K562 (cell line): Measurements from ENCODE around the gene NRXN3. TPM values are rescaled to one million over a fixed set of nuclear protein-coding genes. Genes with fewer than 3 reads are reported as not detected.

Experiments used
- ATF7 ChIP-seq: fragments of 450-650 bp; IDR thresholded peaks from 2 replicates; pipeline ENCODE4 v1.7.1; 2014; ENCODE audit warnings: mild to moderate bottlenecking, moderate library complexity
- C11orf30 ChIP-seq: fragments of 450-650 bp; IDR thresholded peaks from 2 replicates; pipeline ENCODE4 v1.6.1; 2016; ENCODE audit warnings: low read depth, mild to moderate bottlenecking
- DDX20 ChIP-seq: fragments of 450-650 bp; IDR thresholded peaks from 2 replicates; pipeline ENCODE4 v1.6.1; 2016; ENCODE audit warnings: missing genetic modification characterization, low read depth, mild to moderate bottlenecking, missing compliant biosample characterization, moderate library complexity
- EP300 ChIP-seq: IDR thresholded peaks from 2 replicates; pipeline ENCODE4 v1.6.1; 2012; ENCODE audit warnings: low read length, improper control_type of control experiment
- HNRNPK ChIP-seq: fragments of 200-400 bp; formaldehyde crosslinking; IDR thresholded peaks from one replicate; pipeline ENCODE4 v1.6.1; 2018; ENCODE audit warnings: mild to moderate bottlenecking, low read depth, low read length; ENCODE audit not compliant: poor library complexity, severe bottlenecking
- SMARCA4 ChIP-seq: fragments of 450-650 bp; IDR thresholded peaks from 2 replicates; pipeline ENCODE4 v1.6.1; 2016
- SMARCC2 ChIP-seq: fragments of 450-650 bp; IDR thresholded peaks from 2 replicates; pipeline ENCODE4 v1.6.1; 2017; ENCODE audit warnings: antibody characterized with exemption, moderate library complexity, mild to moderate bottlenecking, low read depth
- TRIM24 ChIP-seq, 2 experiments: fragments of 450-650 bp; IDR thresholded peaks; 2 replicates each; pipeline ENCODE4 v1.6.1; 2016
- ZBTB8A ChIP-seq: fragments of 450-650 bp; IDR thresholded peaks from 2 replicates; pipeline ENCODE4 v1.6.1; 2018; ENCODE audit warnings: mild to moderate bottlenecking, moderate library complexity; ENCODE audit not compliant: partially characterized antibody
- ZNF124 ChIP-seq: sonication (generic); formaldehyde crosslinking; IDR thresholded peaks from 2 replicates; pipeline ENCODE4 v1.8.1; 2022; ENCODE audit warnings: missing genetic modification reagents
- ZNF175 ChIP-seq: fragments of 200-800 bp; sonication (Bioruptor generic); IDR thresholded peaks from 2 replicates; pipeline ENCODE4 v1.6.1; 2016; ENCODE audit warnings: low read depth, mild to moderate bottlenecking, missing genetic modification characterization, missing compliant biosample characterization
- ZNF589 ChIP-seq: fragments of 200-800 bp; sonication (Bioruptor generic); IDR thresholded peaks from 2 replicates; pipeline ENCODE4 v1.6.1; 2016; ENCODE audit warnings: low read depth, missing genetic modification characterization, missing compliant biosample characterization
- ZNF766 ChIP-seq: fragments of 200-800 bp; sonication (Bioruptor generic); conservative IDR thresholded peaks from 2 replicates; pipeline ENCODE4 v1.6.1; 2016; ENCODE audit warnings: missing genetic modification characterization, missing compliant biosample characterization
- ZSCAN32 ChIP-seq: fragments of 450-650 bp; formaldehyde crosslinking; IDR thresholded peaks from 2 replicates; pipeline ENCODE4 v1.4.0; 2020; ENCODE audit warnings: mild to moderate bottlenecking, moderate library complexity
- polyA plus RNA-seq, 8 experiments: library from polyadenylated mRNA; depleted of rRNA in 4 of 8; stranded (reverse) in 5 of 8; unstranded in 3 of 8; fragments of >200 nt; fragmentation: Nextera tagmentation in 2 of 8; fragmentation: Illumina TruSeq in 1 of 8; extraction: Ambion mirVana in 2 of 8; extraction: Trizol in 1 of 8; gene quantifications; 2 replicates each; pipeline versions ENCODE4 v1.2.1 to v1.2.3, GENCODE V29; 2011 to 2014; ENCODE audit warnings: inconsistent platforms in 1 of 8, missing spikeins in 1 of 8
- total RNA-seq, 7 experiments: library from RNA; depleted of rRNA in 6 of 7; stranded (reverse); fragments of >200 nt in 6 of 7; fragmentation: Illumina TruSeq in 2 of 7; extraction: Trizol in 2 of 7; gene quantifications; 2 replicates each; pipeline versions ENCODE4 v1.2.1 to v1.2.3, GENCODE V29; 2011 to 2021; ENCODE audit warnings: low replicate concordance in 1 of 7
- TF ChIP-seq, protein P1 (sequence below): fragments of 250-450 bp; sonication (Bioruptor Pico); IDR thresholded peaks from 2 replicates; pipeline ENCODE4 v1.4.0; 2020
- TF ChIP-seq, protein P2 (sequence below): fragments of 250-450 bp; sonication (Bioruptor Pico); IDR thresholded peaks from 2 replicates; pipeline ENCODE4 v1.5.0; 2022; ENCODE audit warnings: mild to moderate bottlenecking
- TF ChIP-seq, protein P3 (sequence below): IDR thresholded peaks from 3 replicates; pipeline ENCODE4 v1.6.1; 2011; ENCODE audit warnings: borderline replicate concordance, mild to moderate bottlenecking; ENCODE audit not compliant: insufficient read length, insufficient read depth

Gene NRXN3
- total and polyA plus RNA-seq, 9 of the 15 experiments (the other 6 are each of a cell fraction or from before 2014, with no cell fraction given): 0.09 TPM; not detected in 8

DNA sequence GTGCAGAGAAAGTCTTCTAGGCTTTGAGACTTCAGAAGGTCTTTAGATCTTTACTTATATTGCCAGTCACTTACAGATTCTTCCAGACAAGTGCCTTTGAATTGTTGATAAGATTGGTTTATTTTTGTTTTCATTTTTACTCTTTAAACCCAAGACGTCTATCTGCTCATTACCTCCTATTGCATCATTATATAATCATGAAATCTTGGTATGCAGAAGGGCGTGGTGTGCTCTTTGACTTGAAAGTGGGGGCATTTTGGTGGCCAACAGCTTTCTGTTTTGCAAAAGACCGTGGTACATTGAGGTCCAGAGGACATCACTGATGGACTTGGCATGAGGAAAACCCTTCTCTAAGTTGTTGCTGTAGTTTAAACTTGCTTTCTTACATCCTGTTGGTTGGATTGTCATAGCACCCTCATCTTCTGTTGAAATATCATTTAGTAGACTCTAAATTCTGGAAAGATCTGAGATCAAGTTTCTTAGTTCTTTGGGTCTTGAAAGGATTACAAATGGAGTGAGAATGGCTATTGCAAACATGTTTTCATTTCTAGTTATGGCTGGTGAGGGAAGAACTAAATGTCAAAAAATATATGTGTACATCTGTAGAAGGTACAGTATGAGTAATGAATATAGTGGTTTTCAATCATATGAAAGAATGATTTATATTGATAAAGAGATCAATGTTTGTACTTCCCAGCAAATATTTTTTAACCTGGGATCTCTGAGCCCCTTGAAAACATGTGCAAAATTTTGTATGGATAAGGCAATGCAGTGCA lies 441.8 kb downstream of the NRXN3 start (continued):
- TF ChIP-seq ATF7 (peak; percentile 63; the same call in 1 of the 2 replicates), ZNF175 (CRISPR knock-in tag) (peak; percentile 57; the same call in 1 of the 2 replicates), ZBTB8A (no peak), ZSCAN32 (peak; percentile 80; the same call in 1 of the 2 replicates), ZNF124 (CRISPR knock-in tag) (no peak), SMARCA4 (no peak), HNRNPK (no peak), C11orf30 (no peak), ZNF589 (peak; percentile 67; the same call in 1 of the 2 replicates), TRIM24 (IDR thresholded peaks at IDR 0.05) (peak; percentile 36 to 66; a peak in 2 of 4 replicates), DDX20 (tag) (peak; percentile 21; the same call in 1 of the 2 replicates), EP300 (peak; percentile 30; the same call in 1 of the 2 replicates), ZNF766 (peak; percentile 85), SMARCC2 (no peak)
- TF ChIP-seq, protein P1, sequence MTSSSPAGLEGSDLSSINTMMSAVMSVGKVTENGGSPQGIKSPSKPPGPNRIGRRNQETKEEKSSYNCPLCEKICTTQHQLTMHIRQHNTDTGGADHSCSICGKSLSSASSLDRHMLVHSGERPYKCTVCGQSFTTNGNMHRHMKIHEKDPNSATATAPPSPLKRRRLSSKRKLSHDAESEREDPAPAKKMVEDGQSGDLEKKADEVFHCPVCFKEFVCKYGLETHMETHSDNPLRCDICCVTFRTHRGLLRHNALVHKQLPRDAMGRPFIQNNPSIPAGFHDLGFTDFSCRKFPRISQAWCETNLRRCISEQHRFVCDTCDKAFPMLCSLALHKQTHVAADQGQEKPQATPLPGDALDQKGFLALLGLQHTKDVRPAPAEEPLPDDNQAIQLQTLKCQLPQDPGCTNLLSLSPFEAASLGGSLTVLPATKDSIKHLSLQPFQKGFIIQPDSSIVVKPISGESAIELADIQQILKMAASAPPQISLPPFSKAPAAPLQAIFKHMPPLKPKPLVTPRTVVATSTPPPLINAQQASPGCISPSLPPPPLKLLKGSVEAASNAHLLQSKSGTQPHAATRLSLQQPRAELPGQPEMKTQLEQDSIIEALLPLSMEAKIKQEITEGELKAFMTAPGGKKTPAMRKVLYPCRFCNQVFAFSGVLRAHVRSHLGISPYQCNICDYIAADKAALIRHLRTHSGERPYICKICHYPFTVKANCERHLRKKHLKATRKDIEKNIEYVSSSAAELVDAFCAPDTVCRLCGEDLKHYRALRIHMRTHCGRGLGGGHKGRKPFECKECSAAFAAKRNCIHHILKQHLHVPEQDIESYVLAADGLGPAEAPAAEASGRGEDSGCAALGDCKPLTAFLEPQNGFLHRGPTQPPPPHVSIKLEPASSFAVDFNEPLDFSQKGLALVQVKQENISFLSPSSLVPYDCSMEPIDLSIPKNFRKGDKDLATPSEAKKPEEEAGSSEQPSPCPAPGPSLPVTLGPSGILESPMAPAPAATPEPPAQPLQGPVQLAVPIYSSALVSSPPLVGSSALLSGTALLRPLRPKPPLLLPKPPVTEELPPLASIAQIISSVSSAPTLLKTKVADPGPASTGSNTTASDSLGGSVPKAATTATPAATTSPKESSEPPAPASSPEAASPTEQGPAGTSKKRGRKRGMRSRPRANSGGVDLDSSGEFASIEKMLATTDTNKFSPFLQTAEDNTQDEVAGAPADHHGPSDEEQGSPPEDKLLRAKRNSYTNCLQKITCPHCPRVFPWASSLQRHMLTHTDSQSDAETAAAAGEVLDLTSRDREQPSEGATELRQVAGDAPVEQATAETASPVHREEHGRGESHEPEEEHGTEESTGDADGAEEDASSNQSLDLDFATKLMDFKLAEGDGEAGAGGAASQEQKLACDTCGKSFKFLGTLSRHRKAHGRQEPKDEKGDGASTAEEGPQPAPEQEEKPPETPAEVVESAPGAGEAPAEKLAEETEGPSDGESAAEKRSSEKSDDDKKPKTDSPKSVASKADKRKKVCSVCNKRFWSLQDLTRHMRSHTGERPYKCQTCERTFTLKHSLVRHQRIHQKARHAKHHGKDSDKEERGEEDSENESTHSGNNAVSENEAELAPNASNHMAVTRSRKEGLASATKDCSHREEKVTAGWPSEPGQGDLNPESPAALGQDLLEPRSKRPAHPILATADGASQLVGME (CRISPR knock-in tag): 0 out of 2 replicates have a peak, but pooled peaks have one; percentile 25
- TF ChIP-seq, protein P2, sequence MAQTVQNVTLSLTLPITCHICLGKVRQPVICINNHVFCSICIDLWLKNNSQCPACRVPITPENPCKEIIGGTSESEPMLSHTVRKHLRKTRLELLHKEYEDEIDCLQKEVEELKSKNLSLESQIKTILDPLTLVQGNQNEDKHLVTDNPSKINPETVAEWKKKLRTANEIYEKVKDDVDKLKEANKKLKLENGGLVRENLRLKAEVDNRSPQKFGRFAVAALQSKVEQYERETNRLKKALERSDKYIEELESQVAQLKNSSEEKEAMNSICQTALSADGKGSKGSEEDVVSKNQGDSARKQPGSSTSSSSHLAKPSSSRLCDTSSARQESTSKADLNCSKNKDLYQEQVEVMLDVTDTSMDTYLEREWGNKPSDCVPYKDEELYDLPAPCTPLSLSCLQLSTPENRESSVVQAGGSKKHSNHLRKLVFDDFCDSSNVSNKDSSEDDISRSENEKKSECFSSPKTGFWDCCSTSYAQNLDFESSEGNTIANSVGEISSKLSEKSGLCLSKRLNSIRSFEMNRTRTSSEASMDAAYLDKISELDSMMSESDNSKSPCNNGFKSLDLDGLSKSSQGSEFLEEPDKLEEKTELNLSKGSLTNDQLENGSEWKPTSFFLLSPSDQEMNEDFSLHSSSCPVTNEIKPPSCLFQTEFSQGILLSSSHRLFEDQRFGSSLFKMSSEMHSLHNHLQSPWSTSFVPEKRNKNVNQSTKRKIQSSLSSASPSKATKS: no peak
- TF ChIP-seq, protein P3, sequence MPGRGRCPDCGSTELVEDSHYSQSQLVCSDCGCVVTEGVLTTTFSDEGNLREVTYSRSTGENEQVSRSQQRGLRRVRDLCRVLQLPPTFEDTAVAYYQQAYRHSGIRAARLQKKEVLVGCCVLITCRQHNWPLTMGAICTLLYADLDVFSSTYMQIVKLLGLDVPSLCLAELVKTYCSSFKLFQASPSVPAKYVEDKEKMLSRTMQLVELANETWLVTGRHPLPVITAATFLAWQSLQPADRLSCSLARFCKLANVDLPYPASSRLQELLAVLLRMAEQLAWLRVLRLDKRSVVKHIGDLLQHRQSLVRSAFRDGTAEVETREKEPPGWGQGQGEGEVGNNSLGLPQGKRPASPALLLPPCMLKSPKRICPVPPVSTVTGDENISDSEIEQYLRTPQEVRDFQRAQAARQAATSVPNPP: no peak
